Right lobe of liver (tissue), 4 donors: ENCODE data around the gene COPS7B.

ENCODE experiments used
- CTCF ChIP-seq, 4 donors: fragments of 200-600 bp in 3 of 4; fragments of 450-650 bp in 1 of 4; IDR thresholded peaks; one replicate each; pipeline versions ENCODE4 v1.5.1 to v1.8.0; 2016 to 2022; ENCODE audit warnings: antibody characterized with exemption in 4 of 4, mild to moderate bottlenecking in 2 of 4
- POLR2A ChIP-seq: fragments of 450-650 bp; IDR thresholded peaks from one replicate; pipeline ENCODE4 v1.6.1; 2017; ENCODE audit warnings: antibody characterized with exemption, mild to moderate bottlenecking
- donor health status: DM: no; HTN: no; CAD: no.
- donor health status: DM: no; HTN: no; CAD: no.
- donor health status: DM: no; HTN: yes; CAD: no.

- TF ChIP-seq CTCF (IDR thresholded peaks at IDR 0.05) (no peak), POLR2A (no peak)
Observed at GRCh38 chr2:231791107-231791506, 4.9 kb downstream of the COPS7B start.
